HepG2 (cell line): ENCODE results near the gene TSC22D2.

Source experiments
- ASH2L ChIP-seq: fragments of 300-600, 200-600 bp; sonication (generic); IDR thresholded peaks from 2 replicates; pipeline ENCODE4 v1.7.0; 2017; ENCODE audit warnings: low read depth, mild to moderate bottlenecking, moderate library complexity, mixed read lengths, low read length; ENCODE audit not compliant: insufficient read length
- HBP1 ChIP-seq: IDR thresholded peaks from 2 replicates; pipeline ENCODE4 v1.6.1; 2016; ENCODE audit warnings: low read depth, control low read depth
- YEATS4 ChIP-seq: sonication (generic); formaldehyde crosslinking; IDR thresholded peaks from 2 replicates; pipeline ENCODE4 v1.4.0; 2020; ENCODE audit warnings: missing genetic modification reagents, borderline replicate concordance
- ZFX ChIP-seq: sonication (generic); formaldehyde crosslinking; IDR thresholded peaks from 2 replicates; pipeline ENCODE4 v1.4.0; 2020; ENCODE audit warnings: mild to moderate bottlenecking, low read depth, missing genetic modification reagents, moderate library complexity

GRCh38 chr3:150446470-150446977, 38.4 kb downstream of the TSC22D2 start:
- no peak for TF ChIP-seq ASH2L
- no peak for TF ChIP-seq HBP1 (CRISPR knock-in tag)
- no peak for TF ChIP-seq YEATS4 (CRISPR knock-in tag)
- no peak for TF ChIP-seq ZFX (CRISPR knock-in tag)
